HG02610 (cell line): ENCODE measurements around the gene ACVR1.
"Not testable (repeated sequence)": the region's sequence is repeated elsewhere in the genome, so short reads cannot be mapped to it uniquely, and the experiment has no call there.

Experiments
- ATAC-seq: cut with Tn5 transposase; IDR thresholded peaks from one replicate; pipeline ENCODE4 v1.9.1; 2021; ENCODE audit warnings: mild to moderate bottlenecking, moderate library complexity; ENCODE audit not compliant: unreplicated experiment

The ACVR1 gene

DNA sequence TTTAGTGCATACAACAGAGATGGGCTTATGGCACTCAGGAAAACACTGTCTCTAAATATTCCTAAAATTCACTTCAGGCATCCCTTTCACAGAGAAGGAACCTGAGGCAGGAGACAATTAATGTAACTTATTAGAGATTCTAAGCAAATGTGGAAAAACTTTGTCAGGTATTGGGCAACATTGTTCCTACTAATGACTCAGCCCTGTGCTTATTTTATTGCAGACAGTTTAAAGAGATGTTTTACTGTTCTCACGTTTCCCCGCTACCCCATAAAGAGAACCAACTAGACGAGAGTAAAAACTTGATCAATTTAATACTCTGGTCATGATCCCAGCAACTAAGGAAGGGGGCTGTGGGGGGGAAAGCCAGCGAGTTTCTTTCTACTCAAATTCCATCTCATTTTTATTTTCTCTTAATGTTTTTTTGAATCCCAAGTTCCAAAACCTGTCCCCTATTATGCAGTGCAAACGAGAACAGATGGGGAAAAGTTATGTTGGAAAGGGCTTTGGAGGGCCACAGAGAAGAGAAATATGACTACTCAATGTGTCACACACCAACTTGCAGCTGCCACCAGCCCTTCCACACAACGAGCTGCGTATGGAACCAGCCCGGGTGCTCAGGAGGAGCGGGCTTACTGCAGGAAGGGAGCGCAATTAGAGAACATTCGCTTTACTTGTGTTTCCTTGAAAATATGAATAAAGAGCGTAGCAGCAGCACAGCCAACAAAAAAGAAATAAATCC, 18.7 kb upstream of the ACVR1 start:
- ATAC-seq, result no peak

DNA sequence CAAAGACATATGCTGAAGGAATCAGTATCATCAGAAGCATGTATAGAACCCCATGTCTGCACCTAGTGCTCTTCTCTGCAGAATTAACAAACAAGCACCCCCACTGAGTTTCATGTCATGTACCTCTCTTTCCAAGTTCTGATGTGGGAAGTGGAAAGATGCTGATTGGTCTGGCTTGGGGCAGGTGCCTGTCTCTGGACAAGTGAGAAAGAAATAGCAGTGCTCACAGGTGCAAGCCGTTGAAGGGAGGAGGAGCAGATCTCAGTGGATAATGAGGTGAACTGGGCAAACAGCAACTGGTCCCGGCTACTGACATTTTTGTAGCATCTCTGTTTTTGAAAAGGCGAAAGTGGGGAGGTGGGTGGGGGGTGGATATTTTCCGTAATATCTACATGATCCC, 17.5 kb upstream of the ACVR1 start:
- ATAC-seq, result no peak

DNA sequence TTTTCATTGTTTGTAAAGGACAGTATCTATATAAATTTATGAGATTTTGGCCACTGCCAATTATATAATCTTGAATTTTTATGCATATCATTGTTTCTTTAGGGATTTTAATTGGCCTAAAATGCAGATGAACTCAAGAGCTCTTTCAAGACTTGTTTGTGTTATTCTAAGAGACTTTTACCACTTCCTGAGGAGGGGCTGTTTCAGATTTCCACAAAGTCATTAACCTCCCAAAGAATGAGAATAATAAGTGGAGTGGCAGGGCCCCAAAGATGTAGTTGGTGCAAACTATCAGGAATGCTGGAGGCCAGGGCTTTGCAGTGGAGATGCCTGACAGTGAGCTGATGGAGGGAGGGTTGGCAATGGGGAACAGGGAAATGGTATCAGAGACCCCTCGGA, 15.5 kb upstream of the ACVR1 start:
- ATAC-seq, result no peak

DNA sequence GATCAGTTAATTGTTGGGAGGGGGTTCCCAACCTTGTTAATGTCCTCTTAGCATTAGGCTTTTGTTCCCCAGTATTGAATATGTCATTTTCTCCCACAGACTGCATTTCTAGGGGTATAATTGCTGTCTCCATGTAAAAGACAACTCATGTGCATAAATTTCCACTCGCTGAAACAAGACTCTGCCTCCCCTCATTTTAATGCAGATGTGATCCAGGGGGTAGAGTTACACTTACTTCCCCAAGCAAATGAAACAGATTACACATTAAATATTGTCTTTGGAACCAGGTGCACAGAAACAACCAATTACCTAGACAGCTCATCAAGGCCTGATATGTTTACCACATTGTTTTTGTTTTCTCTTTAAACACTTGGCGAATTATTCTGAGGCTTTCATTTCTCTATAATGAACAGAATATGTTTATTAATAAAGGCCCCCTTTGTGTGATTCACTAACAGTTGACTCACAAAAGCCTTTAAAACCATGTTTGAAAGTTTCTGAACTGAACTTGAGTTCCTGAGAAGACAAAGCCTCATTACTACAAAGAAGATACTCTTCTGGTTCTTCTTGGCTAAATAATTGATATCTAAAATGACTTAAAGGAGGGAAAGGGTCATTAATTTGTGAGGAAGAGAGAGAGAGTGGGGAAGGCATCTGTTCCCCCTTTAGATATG, 15.0 kb upstream of the ACVR1 start:
- ATAC-seq, result no peak

DNA sequence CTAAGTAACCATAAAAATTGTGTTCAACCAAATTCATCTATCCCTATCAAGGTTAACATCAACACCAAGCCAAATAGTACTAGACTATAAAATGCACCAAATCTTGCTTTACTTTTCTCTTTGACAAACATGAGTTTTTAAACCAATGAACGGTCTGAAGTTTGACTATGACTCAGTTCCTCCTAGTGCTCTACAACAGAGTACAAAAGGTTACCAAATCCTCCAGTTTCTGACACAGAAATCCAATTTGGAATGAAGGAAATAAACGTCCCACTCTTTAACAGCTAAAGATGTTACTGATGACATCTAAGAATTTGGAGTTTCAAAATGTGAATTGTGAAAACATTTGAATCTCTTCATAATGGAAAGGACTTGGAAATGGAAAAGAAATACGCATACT, 11.8 kb upstream of the ACVR1 start:
- ATAC-seq, result no peak

DNA sequence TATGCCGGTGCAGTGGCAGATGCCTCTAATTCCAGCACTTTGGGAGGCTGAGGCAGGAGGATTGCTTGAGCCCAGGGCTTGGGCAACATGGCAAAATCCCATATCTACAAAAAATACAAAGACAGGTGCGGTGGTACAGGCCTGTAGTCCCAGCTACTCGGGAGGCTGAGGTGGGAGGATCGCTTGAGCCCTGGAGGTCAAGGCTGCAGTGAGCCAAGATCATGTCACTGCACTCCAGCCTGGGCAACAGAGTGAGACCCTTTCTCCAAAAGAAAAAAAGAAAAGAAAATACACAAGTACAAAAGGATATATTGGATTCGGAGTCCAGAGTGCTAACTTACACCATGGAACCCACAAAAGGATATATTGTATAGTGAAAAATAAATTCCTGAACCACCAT, 8.4 kb upstream of the ACVR1 start:
- ATAC-seq, result not testable (repeated sequence)

DNA sequence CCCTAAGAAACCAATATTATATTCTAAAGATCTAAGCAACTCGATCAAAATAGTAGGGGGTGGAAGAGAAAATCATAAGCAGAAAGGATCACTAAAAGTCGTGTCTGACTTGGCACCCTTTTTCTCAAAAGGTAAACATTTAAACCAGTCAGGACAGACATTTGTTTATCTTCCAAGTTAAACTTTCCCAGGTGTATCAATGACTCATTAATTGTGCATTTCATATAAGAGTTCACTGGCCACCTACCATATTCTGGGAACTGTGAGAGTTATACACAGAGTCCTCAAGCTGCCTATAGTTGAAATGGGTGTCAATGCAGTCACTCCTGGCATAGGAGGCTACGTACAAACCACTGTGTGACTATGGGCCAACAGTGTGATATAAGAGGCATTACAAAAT, 4.8 kb upstream of the ACVR1 start:
- no peak for ATAC-seq

DNA sequence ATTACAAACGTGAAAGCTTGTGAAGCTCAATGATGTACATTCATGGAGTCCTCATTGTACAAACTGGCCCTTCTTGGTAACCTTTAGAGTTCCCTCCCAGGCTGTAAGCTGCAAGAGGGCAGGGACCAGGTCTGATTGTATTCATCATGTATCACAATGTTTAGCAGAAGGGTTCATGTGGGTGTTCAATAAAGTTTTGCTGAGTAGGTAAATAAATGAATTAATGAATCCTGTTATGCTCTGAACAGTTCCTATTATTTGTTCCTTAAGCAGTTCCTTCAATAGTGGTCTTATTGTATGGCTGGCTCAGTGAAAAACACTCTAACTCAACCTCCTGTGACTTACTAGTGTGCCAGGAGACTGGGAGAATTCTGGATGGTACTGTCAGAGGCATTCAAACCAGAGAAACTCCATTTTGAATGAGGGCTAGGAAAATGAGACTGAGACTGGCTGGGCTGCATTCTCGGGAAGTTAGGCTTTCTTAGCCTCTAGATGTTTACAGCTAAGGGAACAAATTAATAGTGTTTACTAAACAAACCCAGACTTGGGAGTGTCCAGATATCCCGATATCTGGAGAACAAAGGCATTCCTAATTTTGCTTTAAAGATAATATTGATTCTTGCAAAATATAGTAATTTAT, 1.8 kb upstream of the ACVR1 start:
- no peak for ATAC-seq

DNA sequence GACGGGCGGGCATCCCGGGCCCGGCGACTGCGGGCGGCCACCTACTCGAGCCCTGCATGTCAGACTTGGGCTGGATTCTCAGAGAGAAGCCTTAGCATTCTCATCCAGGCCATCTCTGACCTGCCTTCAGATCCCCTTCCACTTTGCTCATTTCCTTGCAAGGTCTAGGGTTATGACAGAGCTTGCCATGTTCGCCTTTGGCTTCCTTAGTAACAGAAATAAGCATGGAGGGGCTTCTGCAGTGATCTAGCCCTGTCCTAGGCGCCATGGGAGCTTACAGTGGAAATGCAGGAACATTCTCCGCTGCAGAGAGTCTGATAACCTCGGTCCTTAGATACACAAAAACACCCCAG, 632 bp upstream of the ACVR1 start:
- ATAC-seq, result no peak

DNA sequence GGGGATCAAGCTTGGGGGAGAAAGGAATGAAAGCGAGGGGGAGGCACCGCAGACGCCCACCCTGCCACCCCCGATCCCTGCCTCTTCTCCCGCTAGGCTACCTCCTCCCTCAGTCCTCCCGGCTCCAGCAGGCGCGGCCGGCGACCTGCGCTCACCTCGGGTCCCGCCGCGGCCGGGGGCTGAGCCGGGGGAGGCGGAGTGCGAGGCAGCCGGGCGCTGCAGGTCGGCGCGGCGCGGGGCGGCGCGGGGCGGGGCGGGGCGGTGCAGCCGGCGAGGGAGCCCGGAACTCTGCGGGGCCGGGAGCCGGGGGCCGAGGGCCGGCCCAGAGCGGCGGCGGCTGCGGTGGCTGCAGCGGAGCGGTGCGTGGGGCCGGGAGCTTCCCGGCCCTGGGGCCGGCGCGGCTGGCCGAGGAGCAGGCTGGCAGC, 477 bp downstream of the ACVR1 start:
- ATAC-seq, result peak; percentile 39

DNA sequence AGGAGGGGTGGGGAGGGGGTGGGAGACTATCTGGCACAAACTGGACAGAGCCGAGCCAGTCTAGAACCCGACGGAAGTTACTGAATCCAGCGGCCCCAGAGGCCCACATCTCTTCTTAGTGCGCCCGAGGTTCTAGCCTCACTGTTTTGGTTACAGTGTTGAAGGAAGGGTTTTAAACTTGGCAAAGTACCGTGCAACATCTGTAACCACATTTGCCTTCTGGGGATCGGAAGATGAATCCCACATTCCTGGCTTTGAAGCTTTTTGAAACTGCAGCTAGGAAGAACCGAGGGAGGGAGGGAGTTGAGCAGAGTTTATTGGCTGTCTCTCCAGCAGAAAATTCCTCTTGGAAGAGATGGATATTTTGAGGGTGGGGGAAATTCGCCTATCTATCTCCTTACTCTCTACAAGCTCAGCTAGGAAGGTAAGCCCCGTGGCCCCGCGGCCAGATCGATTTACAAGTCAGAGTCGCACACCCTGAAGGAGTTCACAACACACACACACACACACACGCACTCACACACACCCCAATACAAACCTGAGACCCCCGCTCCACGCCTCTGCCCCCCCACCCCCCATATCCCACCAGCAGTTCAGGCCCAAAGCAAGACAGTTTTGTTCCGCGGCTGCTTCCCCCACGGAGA, 1.0 kb downstream of the ACVR1 start:
- no peak for ATAC-seq

DNA sequence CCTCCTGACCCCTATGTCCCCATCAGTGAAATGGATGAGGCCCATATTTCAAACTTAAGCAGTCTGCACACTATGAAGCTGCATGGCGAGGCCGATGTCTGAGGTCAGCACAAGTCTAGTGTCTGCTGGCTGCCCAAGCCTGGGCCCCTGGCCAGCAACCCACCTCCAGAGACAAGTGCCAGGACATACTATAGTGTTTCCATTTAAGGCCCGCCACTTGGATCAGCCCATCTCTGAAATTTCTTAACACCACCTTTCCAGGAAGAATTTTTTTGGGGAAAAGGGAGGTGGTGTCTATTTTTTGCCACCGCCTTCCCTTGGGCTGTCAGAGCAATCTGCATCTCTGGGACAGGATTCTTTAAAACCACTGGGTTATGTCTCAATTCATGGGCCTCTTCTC, 1.8 kb downstream of the ACVR1 start:
- no peak for ATAC-seq

DNA sequence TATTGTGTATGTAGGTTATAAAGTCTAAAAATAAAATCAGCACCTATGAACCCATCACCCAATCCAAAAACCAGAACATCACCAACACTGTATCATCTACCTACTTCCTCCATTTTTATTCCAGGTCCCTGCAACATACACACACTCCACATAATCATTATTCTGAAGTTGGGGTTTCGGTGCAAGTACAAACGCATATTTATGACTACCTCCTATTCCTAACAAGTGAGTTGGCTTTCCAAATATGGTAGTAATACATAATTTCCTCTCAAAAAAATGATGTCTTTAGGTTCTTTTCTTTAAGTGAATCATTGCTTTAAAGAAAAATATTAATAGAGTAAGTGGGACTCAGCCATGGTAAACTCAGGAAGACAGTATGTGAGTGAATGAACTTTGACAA, 3.3 kb downstream of the ACVR1 start:
- ATAC-seq, result no peak

DNA sequence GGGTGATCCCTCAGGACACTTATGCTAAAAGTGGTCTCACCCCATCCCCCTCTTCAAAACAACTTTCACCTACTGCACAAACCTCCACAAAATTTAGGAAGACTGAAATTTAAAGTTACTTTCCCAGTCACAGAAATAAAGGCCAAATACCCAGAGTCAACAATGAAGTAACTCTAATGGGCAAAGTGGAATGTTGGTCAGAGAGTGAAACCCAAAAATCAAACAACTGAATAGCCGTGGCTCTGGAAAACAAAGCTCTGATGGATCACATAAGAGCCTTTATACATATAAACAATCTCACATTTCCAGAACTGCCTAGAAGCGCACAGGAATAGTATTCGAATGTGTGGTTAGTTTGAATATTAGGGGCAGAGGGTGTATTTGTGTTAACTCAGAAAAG, 4.7 kb downstream of the ACVR1 start:
- ATAC-seq, result no peak

DNA sequence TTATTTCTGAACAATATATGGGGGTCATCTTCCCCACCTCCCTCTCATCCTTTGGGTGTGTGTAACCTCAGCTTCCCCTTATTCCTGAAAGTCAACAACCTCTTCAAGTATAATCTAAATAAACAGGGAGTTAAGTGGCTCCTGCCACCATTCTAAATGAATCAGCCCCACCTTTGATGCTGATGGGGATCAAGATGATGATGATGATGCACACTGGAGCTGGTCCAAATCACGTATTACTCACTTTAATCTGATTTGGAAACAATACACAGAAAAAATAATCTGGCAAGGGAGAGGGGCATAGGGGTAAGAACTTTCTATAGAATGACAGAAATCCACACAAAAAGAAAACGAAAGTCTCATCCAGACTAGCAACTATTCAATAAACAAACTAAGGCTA, 7.1 kb downstream of the ACVR1 start:
- ATAC-seq, result no peak

DNA sequence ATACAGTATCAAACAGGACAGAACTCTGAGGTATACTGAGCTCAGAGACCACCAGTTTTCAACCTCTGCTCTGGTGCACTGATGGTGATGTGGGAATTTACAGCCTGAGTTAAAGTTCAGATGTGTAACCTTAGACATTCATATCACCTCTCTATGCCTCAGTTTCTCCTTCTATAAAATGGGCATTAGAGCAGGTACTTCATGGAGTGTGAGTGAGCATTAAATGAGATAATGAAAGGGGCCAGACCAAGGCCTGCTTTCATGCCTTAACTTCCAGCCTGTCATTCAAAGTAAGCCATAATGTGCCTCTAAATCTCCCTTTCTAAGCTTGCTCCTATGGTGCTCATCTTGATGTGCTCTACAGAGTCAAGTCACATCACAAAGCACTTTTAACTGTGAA, 8.4 kb downstream of the ACVR1 start:
- ATAC-seq, result no peak

DNA sequence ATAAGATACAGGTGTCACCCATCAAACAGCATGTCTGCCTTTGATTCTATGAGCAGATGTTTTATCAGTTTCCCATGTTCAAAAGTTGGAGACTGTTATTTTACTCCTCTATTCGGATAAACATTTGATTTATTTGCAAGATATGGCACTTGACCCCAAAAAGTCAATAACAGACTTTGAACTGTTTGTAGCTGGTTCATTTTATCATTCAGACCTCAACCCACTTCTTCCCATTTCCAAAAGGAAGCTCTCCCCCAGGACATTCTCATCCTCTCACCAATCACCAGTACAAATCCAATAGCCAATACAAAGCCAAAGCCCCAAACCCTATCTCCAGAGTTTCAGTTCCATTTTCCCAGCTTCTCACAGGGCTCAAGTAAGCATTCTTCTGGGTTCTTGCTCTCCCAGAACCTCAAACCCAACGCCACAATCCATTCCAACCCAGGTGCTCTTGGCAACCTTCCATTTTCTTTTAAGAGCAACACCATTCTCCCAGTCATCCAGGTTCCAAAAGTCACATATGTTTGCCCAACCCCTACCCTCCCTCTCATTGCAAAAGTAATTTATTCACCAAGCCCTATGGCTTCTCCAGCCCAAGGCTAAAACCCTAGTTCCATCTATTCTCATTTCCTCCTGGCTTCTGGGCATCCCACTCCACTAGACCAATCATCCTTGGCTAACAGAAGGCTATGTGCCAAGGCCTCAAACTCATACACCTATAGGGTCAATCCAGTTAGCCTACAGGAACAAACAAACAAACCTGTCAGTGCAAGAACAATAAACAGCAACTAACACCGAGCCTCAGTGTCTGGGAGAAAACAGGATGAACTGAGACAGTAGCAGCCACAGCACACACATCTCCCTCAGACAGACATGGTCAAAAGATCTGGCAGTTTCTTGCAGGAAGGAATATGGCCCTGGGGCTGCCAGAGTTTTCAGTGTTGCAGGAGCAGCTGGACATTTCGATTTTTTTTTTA, 9.2 kb downstream of the ACVR1 start:
- no peak for ATAC-seq

DNA sequence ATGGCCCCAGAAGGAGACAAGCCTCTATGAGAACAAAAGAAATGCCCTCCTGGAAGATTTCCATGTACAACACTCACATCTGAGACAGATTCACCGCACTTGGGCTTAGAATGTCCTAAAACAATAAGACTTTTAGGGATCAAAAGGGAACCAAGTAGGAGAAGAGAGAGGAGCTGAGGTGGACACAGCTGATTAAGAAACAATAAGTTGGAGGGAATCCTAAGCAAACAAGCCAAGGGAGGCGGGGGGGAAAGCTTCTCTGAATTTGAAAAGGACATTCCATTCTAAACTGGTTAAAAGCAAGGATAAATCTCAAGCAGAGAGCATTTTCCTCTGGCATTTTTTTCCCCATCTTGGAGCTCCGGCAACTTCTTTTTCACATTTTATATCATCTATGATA, 9.9 kb downstream of the ACVR1 start:
- ATAC-seq, result no peak

DNA sequence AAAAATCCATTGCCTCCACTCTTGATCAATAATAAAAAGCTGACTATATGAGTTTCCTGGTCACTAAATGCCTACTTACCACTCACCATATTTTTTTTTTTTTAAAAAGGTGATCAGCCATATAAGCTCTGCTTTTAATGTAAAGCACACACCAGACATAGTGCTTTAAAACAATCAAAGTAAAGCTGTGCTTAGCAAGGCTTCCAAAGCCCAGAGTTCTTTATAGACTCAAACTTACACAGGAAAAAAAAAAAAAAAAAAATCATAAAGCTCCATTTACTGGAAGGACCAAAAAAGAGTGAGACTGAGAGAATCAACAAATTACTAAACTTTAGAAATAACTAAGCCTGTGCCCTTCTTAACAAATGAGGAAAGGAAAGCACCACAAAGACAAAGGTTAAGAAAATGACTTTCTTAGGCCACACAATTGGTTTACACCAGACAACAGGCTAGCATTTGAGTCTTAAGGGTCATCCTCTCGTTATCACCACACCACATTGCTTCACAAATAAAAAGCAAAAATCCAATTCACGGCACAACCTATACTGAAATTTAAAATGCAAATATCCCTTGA, 11.2 kb downstream of the ACVR1 start:
- ATAC-seq, result no peak

DNA sequence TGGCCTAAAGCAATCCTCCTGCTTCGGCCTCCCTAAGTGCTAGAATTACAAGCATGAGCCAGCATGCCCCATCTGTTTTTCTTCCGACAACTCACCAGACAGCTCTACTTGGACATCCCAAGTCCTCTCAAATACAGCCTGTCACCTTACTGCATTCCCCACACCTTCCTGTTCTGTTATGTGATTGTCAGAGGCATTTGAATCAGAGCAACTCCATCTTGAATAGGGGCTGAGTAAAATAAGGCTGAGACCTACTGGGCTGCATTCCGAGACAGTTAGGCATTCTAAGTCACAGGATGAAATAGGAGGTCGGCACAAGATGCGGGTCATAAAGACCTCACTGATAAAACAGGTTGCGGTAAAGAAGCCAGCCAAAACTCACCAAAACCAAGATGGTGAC, 17.3 kb downstream of the ACVR1 start:
- no peak for ATAC-seq
